ENCODE results near the gene ATOH8.

DNA sequence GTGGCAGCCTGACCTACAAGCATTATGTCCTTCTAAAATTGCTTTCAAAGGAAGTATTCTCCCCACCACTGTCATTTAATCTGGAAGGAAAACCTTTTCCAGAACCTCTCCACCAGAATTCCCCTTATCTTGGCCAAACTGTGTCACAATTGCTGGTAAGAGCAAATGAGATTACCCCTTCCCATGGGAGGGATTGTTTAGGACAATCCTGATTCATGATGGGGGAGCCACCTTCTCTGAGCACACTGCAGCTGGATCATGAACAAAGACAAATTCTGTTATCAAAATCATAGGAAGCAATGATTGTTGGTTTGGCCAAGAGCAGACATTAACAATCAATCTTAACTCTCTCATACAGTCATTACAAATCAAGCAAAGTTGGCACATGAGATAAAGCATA lies 18.1 kb upstream of the ATOH8 start:
- TF ChIP-seq YY1 (IDR thresholded peaks at IDR 0.05; ENCODE audit: insufficient read depth, insufficient read length), result no peak
- TF ChIP-seq SUZ12 (IDR thresholded peaks at IDR 0.05; ENCODE audit: extremely low read depth, insufficient read depth, insufficient read length), result no peak
- no peak for TF ChIP-seq ZNF274 (IDR thresholded peaks at IDR 0.05; ENCODE audit: low read depth, low read length)

All from NT2/D1 (cell line).